ENCODE results near the gene TMEM106A.
"Not testable (repeated sequence)": the region's sequence is repeated elsewhere in the genome, so short reads cannot be mapped to it uniquely, and the experiment has no call there.

TMEM106A gene

DNA sequence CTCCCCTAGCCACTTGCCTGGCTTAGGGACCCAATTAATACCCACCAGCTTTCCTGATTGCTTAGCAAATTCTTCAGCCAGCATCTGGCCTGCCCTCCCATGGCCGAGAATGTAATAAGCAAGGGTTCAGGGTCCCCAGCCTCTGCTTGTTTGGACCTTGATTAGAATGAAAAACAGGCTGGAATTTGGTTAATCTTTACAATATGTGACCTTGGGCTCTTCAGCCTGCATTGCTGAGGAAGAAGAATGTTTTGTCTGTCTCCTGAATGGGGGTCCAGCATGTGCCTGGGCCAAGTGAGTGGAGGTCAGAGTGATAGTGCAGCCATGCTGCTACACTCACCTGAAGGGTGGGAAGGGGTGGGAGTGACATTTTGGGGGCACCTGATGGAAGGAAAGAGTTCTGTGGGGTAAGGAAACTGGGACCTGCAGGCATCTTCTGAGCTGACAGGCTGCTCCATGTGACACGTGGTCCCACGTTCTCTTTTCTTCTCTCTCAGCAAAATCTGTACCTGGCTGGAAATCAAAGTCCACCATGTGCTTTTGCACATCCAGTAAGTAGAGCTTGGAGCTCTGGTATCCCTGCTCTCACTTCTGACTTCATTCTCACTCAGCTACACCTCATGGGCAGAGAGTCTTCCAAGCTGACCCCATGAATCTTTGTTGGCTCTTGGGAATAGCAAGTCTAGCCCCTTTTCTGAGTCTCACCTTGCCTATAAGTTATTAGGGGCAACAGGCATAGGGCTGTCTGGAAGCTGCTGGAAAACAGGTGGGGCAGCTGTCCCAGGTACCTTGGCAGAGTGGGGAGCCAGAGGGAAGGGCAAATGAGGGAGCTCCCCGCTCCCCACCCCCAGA lies 5.3 kb downstream of the TMEM106A start:
- DNase-seq = no peak

DNA sequence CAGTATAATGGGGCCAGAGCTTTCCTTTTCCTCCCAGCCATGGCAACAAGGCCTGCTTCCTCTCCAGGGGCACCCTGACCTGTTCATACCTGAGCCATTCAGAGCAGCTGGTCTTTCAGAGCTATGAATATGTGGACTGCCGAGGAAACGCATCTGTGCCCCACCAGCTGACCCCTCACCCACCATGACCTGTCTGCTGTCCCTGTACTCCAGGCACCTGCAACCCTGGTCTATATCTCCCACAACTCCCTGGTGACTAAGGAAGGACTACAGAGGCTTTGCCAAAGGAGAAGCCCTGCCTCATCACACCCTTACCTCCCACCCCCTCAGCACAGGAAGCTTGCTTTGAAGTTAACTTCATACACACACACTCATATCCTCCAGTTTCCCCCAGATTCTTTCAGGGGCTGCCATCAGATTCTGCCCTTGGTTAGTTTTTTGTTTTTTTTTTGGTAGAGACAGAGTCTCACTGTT lies 6.0 kb downstream of the TMEM106A start:
- no peak for DNase-seq

DNA sequence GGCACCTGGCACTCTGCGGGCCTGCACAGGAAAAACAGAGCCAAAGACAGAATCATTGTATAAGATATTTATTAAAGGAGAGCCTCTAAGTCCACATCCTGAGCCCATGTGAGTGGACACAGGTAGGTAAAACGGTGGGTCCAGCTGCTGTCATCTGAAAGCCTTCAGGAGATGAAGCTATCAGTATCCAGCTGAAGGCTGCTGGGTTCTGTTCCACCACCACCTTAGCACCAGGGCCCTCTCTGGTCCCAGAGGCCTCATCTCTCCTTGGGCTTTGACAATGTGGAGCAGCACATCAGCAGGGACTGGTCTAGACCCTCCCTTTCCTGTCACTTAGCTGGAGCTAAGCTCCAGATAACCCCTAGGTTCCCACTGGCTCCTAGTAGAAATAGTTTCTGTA lies 7.3 kb downstream of the TMEM106A start:
- DNase-seq = no peak

DNA sequence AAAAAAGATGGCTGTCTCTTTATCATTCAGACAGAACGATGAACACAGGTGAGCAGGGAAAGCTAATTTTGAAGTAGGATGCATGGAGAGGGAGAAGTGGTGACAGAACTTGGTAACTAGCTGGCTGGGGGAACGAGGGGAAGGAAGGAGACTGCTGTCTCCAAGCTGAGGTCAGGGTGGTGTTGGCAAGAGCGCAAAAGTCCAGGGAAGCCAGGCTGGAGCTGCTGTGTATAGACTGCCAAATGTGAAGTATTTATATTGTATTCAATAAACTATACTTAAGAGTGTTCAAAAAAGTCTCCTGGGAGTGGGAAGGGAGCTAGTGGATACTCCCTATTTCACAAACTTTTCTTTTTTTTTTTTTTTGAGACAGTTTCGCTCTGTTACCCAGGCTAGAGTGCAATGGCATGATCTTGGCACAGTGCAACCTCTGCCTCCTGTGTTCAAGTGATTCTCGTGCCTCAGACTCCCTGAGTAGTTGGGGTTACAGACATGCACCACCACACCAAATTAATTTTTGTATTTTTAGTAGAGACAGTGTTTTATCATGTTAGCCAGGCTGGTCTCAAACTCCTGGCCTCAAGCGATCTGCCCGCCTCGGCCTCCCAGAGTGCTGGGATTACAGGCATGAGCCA lies 8.2 kb downstream of the TMEM106A start:
- DNase-seq = no peak

DNA sequence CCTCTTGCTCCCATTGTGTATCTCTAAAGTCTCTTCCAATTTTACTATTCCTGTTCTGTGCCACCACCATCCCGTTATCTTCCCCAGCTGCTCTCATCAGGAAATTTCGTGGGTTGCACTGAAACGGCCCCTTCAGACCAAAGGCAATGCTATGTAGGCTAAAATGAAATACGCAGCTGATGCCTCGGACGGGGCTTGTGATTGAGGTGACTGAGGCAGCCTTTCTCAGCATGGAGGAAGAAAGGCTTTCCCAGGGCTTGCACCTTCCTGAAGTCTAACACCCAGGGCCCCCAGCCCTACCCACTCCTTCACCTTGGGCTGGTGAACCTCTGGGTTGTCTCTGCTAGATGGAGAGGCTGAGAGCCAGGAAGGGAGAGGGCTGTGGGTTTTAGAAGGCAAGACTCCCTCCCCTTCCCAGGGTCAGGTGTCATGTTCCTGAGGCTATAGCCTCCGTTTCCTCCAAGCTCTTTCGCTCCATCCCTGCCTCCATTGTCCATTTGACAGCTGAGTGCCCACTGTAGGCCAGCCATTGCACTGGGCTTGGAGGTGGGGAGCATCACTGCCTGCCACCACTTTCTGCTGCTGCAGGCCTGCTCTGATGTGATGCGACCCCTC lies 8.9 kb downstream of the TMEM106A start:
- DNase-seq = no peak

DNA sequence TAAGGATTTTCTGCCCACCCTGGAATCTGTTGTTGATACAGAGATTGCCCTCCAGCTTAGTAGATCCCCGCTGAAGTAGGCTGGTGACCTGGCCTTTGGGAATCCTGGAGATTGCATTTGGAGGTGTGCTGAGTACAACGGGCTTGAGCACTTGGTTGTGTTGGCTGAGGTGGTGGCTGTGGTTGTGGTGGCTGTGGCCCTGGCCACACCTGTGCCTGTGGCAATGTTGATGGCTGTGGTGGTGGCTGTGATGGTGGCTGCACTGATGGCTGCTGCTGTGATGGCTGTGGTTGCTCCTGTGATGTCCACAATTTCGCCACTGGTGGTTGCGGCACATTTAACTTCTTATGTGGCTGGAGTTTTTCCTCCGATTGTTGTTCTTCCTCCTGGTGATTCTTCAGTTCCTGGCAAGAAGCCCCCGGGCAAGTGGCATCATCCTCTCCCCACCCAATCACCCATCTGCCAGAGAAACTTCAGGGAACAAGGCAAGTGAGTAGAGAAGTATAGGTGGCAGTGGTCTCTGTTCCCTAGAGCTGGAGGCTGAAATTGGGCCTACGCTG lies 12.6 kb downstream of the TMEM106A start:
- no peak for DNase-seq

DNA sequence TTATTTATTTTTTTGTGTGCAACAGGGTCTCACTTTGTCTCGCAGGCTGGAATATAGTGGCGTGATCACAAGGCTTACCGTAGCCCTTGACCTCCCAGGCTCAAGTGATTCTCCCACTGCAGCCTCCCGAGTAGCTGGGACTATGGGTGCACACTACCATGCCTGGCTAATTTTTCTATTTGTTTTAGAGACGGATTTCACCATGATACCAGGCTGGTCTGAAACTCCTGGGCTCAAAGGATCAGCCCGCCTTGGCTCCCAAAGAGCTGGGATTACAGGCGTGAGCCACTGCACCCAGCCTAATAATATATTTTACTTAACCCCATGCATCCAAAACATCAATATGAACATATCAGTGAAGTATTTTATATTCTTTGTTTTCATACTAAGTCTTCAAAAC lies 14.7 kb downstream of the TMEM106A start:
- no peak for DNase-seq

DNA sequence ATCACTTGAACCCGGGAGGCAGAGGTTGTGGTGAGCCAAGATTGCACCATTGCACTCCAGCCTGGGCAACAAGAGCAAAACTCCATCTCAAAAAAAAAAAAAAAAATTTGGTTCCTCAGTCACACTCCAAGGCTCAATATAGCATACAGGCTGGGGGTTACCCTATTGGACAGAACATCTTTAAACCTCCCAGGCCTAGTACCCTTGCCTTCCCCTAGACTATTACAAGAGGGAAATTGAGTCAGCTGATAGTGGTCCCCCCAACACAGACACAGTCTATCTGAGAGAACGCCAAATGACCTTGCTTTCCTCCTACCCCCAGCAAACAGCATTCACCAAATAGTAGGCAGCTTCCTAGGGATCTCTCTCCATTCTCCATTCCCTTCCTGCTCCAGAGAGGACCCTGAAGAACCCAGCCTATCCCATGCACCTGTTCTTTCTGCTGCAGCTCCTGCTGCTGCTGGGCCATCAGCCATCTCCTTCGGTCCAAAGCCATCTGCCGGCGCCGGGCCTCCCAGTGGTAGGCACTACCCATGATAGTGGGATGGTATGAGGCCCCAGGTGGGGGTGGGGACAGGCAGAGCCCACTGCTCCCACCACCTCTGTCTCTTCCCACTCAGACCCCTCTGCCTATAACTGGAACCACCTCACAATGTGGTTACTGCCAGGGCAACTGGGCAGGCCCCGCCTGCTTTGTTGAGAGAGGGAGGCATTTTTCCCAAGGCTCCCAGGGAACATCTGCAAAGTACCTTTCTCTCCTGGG lies 16.5 kb downstream of the TMEM106A start, which contains the start of gene CCDC200:
TSS of gene CCDC200 (minus strand) at position 604 of the 763 bp plus-strand sequence. CDS start at position 535, 69 bp downstream.
- not testable (repeated sequence) for DNase-seq

DNA sequence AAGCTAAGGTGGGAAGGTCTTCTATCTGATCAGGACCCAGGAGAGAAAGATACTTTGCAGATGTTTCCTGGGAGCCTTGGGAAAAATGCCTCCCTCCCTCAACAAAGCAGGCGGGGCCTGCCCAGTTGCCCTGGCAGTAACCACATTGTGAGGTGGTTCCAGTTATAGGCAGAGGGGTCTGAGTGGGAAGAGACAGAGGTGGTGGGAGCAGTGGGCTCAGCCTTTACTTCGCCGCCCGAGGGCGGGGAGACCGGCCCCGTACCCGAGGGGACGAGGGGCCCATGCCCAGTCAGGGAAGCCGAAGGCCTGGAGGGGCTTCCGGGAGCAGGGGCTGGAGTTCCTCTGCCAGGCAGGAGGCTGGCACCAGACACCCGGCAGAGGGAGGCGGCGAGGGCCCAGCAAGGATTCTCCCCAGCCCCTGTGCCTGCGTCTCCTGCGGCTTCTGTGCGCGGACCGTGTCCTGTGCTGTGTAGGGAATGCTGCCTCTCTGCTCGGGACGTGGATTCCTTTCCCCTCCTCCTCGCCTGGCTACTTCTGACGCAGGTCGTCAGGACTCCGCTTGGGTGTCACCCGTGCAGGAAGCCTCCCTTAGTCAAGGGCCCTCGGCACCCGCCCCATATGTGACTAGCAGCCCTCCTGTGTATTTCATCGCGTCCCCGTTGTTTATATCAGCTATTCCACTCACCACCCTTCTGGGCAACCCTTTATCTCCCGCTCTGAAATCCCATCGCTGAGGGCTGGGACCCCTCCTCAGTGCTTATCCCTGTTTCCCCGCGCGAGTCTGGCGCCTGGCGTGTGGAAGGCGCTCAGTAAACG lies 19.7 kb downstream of the TMEM106A start:
- not testable (repeated sequence) for DNase-seq

DNA sequence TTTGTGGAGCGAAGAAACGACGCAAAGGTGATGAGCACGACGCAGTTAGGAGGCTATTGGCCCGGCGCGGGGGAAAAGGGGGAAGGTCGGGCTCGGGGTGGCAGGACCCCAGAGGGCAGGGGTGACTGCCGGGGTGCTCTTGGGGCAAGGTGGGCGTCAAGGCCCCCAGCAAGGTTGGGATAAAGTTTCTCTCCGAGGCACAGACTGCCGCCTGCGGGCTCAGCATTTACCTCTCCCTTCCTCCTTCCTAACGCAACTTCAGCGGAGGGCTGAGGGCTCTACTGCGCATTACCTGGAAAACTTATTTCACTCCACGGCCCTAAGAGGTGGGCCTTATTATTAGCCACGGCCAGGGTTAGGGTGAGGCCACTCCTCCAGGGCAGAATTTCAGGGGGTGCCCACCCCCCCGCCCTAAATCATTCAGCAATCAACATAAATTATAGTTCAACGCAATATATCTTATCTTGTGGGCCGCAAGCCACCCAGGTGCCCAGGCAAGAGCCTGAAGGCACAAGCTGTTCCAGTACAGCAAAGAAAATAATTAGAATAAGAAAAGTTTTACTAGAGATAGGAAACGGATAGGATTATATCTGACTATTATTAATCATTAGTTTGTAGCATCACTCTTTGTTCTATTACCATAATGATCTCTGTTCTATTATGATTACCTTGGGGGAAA lies 20.5 kb downstream of the TMEM106A start:
- not testable (repeated sequence) for DNase-seq

DNA sequence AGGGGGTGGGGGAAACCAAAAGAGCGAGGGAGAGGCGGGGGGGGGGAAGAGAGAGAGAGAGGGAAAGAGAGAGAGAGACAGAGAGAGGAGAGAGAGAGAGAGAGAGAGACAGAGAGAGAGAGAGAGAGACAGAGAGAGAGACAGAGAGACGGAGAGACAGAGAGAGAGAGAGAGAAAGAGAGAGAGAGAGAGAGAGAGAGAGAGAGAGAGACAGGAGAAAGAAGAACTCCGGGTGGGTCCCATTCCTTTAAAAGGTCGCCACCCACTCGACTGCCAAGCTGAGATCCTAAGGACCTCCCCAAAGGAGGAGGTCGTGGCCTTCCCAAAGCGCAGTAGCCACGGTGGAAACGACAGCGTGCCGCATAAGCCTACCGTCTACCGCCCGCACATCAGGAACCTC lies 21.6 kb downstream of the TMEM106A start:
- not testable (repeated sequence) for DNase-seq

DNA sequence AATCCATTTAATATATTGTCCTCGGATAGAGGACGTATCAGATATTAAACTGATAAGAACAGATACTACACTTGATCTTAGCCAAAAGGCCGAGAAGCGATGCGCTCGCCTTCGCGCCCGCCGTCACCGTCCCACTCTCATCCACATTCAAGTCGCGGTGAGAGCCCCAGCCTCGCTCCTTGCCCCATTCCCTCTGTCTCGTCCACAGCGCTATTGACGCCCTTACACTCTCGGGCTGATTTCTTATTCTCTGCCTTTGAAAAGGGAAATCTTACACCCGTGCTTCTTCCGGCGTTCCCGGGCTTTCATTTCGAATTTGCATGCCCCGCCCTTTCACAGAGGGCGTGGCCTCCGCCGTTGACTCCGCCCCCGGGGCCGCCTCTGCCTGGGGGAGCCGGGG lies 22.2 kb downstream of the TMEM106A start, which contains the start of gene RNU2-1:
TSS of gene RNU2-1 (minus strand) at position 101 of the 400 bp plus-strand sequence.
- not testable (repeated sequence) for DNase-seq

DNA sequence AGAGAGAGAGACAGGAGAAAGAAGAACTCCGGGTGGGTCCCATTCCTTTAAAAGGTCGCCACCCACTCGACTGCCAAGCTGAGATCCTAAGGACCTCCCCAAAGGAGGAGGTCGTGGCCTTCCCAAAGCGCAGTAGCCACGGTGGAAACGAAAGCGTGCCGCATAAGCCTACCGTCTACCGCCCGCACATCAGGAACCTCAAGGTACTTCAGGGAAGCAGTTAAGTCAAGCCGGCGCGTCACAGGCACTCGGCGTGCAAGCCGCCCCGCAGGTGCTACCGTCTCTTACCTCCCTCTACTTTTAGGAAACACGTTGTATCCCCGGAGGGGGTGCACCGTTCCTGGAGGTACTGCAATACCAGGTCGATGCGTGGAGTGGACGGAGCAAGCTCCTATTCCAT lies 27.9 kb downstream of the TMEM106A start:
- DNase-seq = not testable (repeated sequence)

DNA sequence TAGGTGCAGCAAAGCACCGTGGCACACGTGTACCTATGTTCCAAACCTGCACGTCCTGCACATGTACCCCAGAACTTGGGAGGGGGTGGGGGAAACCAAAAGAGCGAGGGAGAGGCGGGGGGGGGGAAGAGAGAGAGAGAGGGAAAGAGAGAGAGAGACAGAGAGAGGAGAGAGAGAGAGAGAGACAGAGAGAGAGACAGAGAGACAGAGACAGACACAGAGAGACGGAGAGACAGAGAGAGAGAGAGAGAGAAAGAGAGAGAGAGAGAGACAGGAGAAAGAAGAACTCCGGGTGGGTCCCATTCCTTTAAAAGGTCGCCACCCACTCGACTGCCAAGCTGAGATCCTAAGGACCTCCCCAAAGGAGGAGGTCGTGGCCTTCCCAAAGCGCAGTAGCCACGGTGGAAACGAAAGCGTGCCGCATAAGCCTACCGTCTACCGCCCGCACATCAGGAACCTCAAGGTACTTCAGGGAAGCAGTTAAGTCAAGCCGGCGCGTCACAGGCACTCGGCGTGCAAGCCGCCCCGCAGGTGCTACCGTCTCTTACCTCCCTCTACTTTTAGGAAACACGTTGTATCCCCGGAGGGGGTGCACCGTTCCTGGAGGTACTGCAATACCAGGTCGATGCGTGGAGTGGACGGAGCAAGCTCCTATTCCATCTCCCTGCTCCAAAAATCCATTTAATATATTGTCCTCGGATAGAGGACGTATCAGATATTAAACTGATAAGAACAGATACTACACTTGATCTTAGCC lies 29.1 kb downstream of the TMEM106A start:
- not testable (repeated sequence) for DNase-seq

DNA sequence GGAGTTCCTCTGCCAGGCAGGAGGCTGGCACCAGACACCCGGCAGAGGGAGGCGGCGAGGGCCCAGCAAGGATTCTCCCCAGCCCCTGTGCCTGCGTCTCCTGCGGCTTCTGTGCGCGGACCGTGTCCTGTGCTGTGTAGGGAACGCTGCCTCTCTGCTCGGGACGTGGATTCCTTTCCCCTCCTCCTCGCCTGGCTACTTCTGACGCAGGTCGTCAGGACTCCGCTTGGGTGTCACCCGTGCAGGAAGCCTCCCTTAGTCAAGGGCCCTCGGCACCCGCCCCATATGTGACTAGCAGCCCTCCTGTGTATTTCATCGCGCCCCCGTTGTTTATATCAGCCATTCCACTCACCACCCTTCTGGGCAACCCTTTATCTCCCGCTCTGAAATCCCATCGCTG lies 34.8 kb downstream of the TMEM106A start:
- not testable (repeated sequence) for DNase-seq
